ENCODE results near the gene CMTM4. TPM values are rescaled to one million over a fixed set of nuclear protein-coding genes. Genes with fewer than 3 reads are reported as not detected.

Gene CMTM4
- total and polyA plus RNA-seq, 2 of the 8 experiments (the other 6 are each of a cell fraction or from before 2014, with no cell fraction given): 35.3 to 51.7 TPM

- 88% methylated on average over 4 of the region's 4 CpGs; no CpG with 5 or more reads in 1 of the 2 experiments for WGBS, 2 experiments (ENCODE audit: extremely low coverage in 1 of 2, insufficient coverage in 1 of 2, insufficient read length in 1 of 2, insufficient replicate concordance in 2 of 2, low coverage in 1 of 2, low lambda C conversion rate in 2 of 2, missing lambda C conversion rate in 1 of 2)
- no peak for FAIRE-seq
- CTCF ChIA-PET (ENCODE audit: partially characterized antibody): interaction anchor here (0.6 to 2.6 kb wide), 7 partner anchors 15 to 214 kb away, joined by 3 to 7 read pairs (median 4); no protein-coding TSS in a partner anchor
- TF ChIP-seq MAFK (IDR thresholded peaks at IDR 0.05; ENCODE audit: low read depth, low read length): no peak
- no peak for TF ChIP-seq NANOG (IDR thresholded peaks at IDR 0.05; ENCODE audit: insufficient read depth, low read depth, low read length, poor library complexity, severe bottlenecking)
- TF ChIP-seq SUZ12 (IDR thresholded peaks at IDR 0.05; ENCODE audit: low read length): no peak
- TF ChIP-seq JUND (IDR thresholded peaks at IDR 0.05; ENCODE audit: low read length): no peak
- no peak for TF ChIP-seq EP300 (IDR thresholded peaks at IDR 0.05; ENCODE audit: borderline replicate concordance in 1 of 2, low read depth in 2 of 2, low read length in 2 of 2)
- TF ChIP-seq SIX5 (IDR thresholded peaks at IDR 0.05; ENCODE audit: low read depth, low read length): no peak
- no peak for TF ChIP-seq HDAC6 (IDR thresholded peaks at IDR 0.05; ENCODE audit: low read depth, low read length)
- TF ChIP-seq RNF2 (IDR thresholded peaks at IDR 0.05; ENCODE audit: borderline replicate concordance, low read depth, low read length, missing control alignments, poor library complexity, severe bottlenecking): no peak
- TF ChIP-seq GTF2F1 (IDR thresholded peaks at IDR 0.05; ENCODE audit: borderline replicate concordance, low read depth, low read length): no peak
- no peak for TF ChIP-seq CEBPB (IDR thresholded peaks at IDR 0.05; ENCODE audit: low read depth, low read length)
- no peak for TF ChIP-seq SP1 (IDR thresholded peaks at IDR 0.05; ENCODE audit: low read depth, low read length)
- no peak for TF ChIP-seq USF2 (IDR thresholded peaks at IDR 0.05; ENCODE audit: low read length)
- no peak for TF ChIP-seq CHD1 (IDR thresholded peaks at IDR 0.05; ENCODE audit: low read depth, low read length)
Measured at GRCh38 chr16:66693149-66693548, 3.4 kb downstream of the CMTM4 start.

More at GRCh38 chr16:66693149-66693548, 3.4 kb downstream of the CMTM4 start:
- H2BK20ac ChIP-seq (ENCODE audit: low read length): no peak overlapping the region
- no peak overlapping the region for H2AFZ ChIP-seq (ENCODE audit: low read length)
- H3K4me1 ChIP-seq (replicated peaks in 1 of 4; ENCODE audit: control insufficient read depth in 3 of 4, insufficient read depth in 4 of 4, low read length in 3 of 4): peaks cover 5 to 20% (median 9%) of the 10 kb centered on the region in 4 experiments
- no peak overlapping the region for H3K23ac ChIP-seq (ENCODE audit: insufficient read length)
- H3K79me1 ChIP-seq (ENCODE audit: low read depth, low read length): peaks cover 16% of the 10 kb centered on the region
- POLR2A ChIA-PET (ENCODE audit: partially characterized antibody): interaction anchor here (0.9 to 1.0 kb wide), 2 partner anchors 20 to 137 kb away, joined by 3 to 4 read pairs; partner anchors contain the start of gene NAE1
- no peak overlapping the region for H2BK5ac ChIP-seq (ENCODE audit: low read depth, low read length)
- H3K4me3 ChIP-seq (ENCODE audit: extremely low read depth in 1 of 4, insufficient read depth in 2 of 4, low read depth in 3 of 4, low read length in 4 of 4): no peak overlapping the region
- no peak overlapping the region for H3K56ac ChIP-seq (replicated peaks; ENCODE audit: insufficient read length, low read depth, low read length)
- H3K18ac ChIP-seq (ENCODE audit: extremely low read depth, low read length): no peak overlapping the region
- no peak overlapping the region for H2BK15ac ChIP-seq (ENCODE audit: low read length)
- H4K8ac ChIP-seq (ENCODE audit: extremely low read depth, insufficient read depth, low read length): no peak overlapping the region
- H3K27ac ChIP-seq (ENCODE audit: low read depth, low read length): no peak overlapping the region
- H2BK12ac ChIP-seq (ENCODE audit: low read depth, low read length): no peak overlapping the region
- H3K27me3 ChIP-seq (replicated peaks in 1 of 4; ENCODE audit: control insufficient read depth in 3 of 4, extremely low read depth in 1 of 4, insufficient read depth in 3 of 4, low read length in 3 of 4): peaks cover 0 to 1% (median 0%) of the 10 kb centered on the region in 4 experiments; a peak in 1 of 7 replicates
- no peak overlapping the region for H3K9ac ChIP-seq (replicated peaks in 1 of 4; ENCODE audit: extremely low read depth in 1 of 4, low read depth in 3 of 4, low read length in 3 of 4)
- H4K5ac ChIP-seq (ENCODE audit: insufficient read length, low read depth, low read length): no peak overlapping the region
- peaks cover 0 to 57% of the 10 kb centered on the region in 2 experiments; a peak in 2 of 4 replicates for H3K79me2 ChIP-seq (ENCODE audit: control insufficient read depth in 1 of 2, insufficient read depth in 2 of 2, low read length in 2 of 2)
- H3K4me2 ChIP-seq (ENCODE audit: insufficient read depth in 1 of 2, low read depth in 2 of 2, low read length in 2 of 2): no peak overlapping the region
- DNase-seq (ENCODE audit: low read depth in 1 of 2, low spot score in 2 of 2): no peak
- H3K4ac ChIP-seq (replicated peaks; ENCODE audit: insufficient read length, low read depth, low read length): no peak overlapping the region
- no peaks in the 10 kb centered on the region for H3K36me3 ChIP-seq (ENCODE audit: control insufficient read depth in 2 of 4, insufficient read depth in 4 of 4, low read length in 3 of 4)
- no peak overlapping the region for H2AK5ac ChIP-seq (ENCODE audit: low read depth, low read length)
- H3K14ac ChIP-seq (ENCODE audit: insufficient read length): no peak overlapping the region
- peaks cover 0 to 12% of the 10 kb centered on the region in 2 experiments for H4K20me1 ChIP-seq (replicated peaks in 1 of 2; ENCODE audit: control insufficient read depth in 1 of 2, insufficient read depth in 2 of 2, low read length in 2 of 2)
- no peak overlapping the region for H4K91ac ChIP-seq (replicated peaks; ENCODE audit: insufficient read length, low read length)
- no peaks in the 10 kb centered on the region for H3K9me3 ChIP-seq (ENCODE audit: insufficient read depth in 2 of 2, low read depth in 1 of 2, low read length in 1 of 2)
- H2BK120ac ChIP-seq (replicated peaks; ENCODE audit: low read depth, low read length): no peak overlapping the region
- peaks cover 12% of the 10 kb centered on the region; the same call in 1 of the 2 replicates for H3K23me2 ChIP-seq (ENCODE audit: low read depth, low read length)

Data from H1 (cell line).